Peyer's patch (tissue), 4 donors: ENCODE results near the gene TSPAN14. TPM values are rescaled to one million over a fixed set of nuclear protein-coding genes. Genes with fewer than 3 reads are reported as not detected.
A peak's percentile ranks its signal among the peaks of the same experiment; 100 is the strongest.

Experiments used
- DNase-seq, 3 donors: peaks; one replicate each; pipeline ENCODE4 v3.0.0-alpha.2; 2017 to 2019
- H3K27ac ChIP-seq, 4 donors: fragments of 200-600 bp; sonication (generic); one replicate each; pipeline ENCODE4 v1.5.1; 2016 to 2019
- H3K27me3 ChIP-seq, 2 donors: fragments of 200-600 bp; sonication (generic); one replicate each; pipeline ENCODE4 v1.5.1; 2019
- H3K36me3 ChIP-seq, 3 donors: fragments of 200-600 bp; sonication (generic); one replicate each; pipeline ENCODE4 v1.5.1; 2016 to 2019
- H3K4me1 ChIP-seq, 4 donors: fragments of 200-600 bp; sonication (generic); one replicate each; pipeline ENCODE4 v1.5.1; 2016 to 2019
- H3K4me3 ChIP-seq, 4 donors: fragments of 200-600 bp; sonication (generic); 1 replicate in 3 of 4; 2 replicates in 1 of 4; pipeline ENCODE4 v1.5.1; 2016 to 2019; ENCODE audit warnings: mild to moderate bottlenecking in 1 of 4
- H3K9me3 ChIP-seq, 4 donors: fragments of 200-600 bp; sonication (generic); one replicate each; pipeline ENCODE4 v1.5.1; 2016 to 2019; ENCODE audit warnings: mild to moderate bottlenecking in 1 of 4
- CTCF ChIP-seq, 6 experiments: fragments of 450-650 bp in 4 of 6; fragments of 200-600 bp in 2 of 6; sonication (generic) in 1 of 6; IDR thresholded peaks; one replicate each; pipeline ENCODE4 v1.5.1; 2017 to 2019; ENCODE audit warnings: antibody characterized with exemption in 6 of 6, mild to moderate bottlenecking in 3 of 6, moderate library complexity in 1 of 6
- POLR2A ChIP-seq, 2 donors: fragments of 450-650 bp; IDR thresholded peaks; one replicate each; pipeline ENCODE4 v1.5.1; 2017; ENCODE audit warnings: antibody characterized with exemption in 2 of 2, mild to moderate bottlenecking in 2 of 2, moderate library complexity in 2 of 2
- total RNA-seq, 4 donors: library from RNA; depleted of rRNA; stranded (reverse); fragments of >200 nt; gene quantifications; one replicate each; pipeline ENCODE4 v1.1.0, GENCODE V29; 2016

Gene TSPAN14
- total RNA-seq, 4 donors from 2014 or later: 51.2 to 72.0 (median 68.0) TPM

- Histone ChIP-seq H3K27me3 (no peaks in the 10 kb centered on the region), H3K4me1 (peaks cover 1 to 33% (median 7%) of the 10 kb centered on the region in 4 donors), H3K4me3 (peak overlapping the region; percentile 36 to 100 (median 48)), H3K36me3 (no peaks in the 10 kb centered on the region), H3K27ac (peak overlapping the region; percentile 72 to 99 (median 92)), H3K9me3 (no peaks in the 10 kb centered on the region)
- TF ChIP-seq CTCF (IDR thresholded peaks at IDR 0.05) (no peak), POLR2A (IDR thresholded peaks at IDR 0.05) (no peak)
- DNase-seq: no peak
These were observed 861 bp upstream of the TSPAN14 start for GRCh38 chr10:80453056-80453841.

DNA sequence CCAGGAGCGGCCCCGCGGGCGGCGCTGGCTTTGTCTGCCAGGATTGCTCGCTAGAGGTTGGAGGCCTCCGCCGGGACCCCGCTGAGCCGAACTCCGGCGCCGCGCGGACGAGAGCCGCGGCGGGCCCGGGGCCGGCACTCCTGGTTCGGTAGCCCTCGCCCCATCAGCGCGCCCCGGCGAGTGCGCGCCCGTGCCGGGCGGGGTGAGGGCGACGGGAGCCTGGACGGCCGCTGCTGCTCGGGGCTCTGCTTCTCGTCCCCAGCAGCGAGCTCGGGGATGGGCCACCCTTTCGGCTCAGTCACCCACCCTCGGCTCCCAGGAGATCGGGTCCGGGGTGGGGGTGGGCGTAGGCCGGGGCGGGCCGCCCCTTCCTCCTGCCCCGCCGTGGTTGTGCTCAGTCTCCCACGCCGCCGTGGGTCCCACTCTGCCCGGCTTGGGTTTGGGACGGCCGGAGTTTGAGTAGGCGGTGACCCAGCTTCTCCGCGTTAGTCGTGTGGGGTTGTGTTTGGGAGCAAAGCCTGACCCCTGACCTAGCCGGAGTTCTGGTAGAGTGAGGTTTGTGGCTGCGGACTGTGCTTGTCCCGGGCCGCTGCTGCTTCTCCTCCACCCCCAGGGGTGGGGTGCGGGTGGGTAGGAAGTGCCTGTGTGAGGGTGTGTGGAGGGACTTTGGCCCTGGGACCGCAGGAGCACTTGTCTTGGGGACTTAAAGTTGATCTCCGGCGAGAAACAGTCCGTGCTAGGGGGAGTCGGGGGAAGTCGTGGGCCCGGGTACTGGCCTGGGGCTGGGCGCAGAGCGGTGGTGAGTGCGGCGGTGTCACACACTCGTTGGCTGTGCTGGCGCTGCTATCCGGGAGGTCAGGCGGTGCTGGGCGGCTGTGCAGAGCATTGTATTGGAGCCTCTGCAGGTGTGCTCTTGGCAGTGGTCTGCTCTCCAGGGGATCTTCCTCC, 677 bp downstream of the TSPAN14 start:
- Histone ChIP-seq H3K27ac (peak overlapping the region; percentile 95 to 99 (median 98)), H3K4me3 (peak overlapping the region; percentile 93 to 100 (median 98)), H3K9me3 (no peaks in the 10 kb centered on the region), H3K36me3 (no peaks in the 10 kb centered on the region), H3K4me1 (peaks cover 6 to 47% (median 21%) of the 10 kb centered on the region in 4 donors), H3K27me3 (no peaks in the 10 kb centered on the region)
- no peak for TF ChIP-seq CTCF (IDR thresholded peaks at IDR 0.05)
- peak; percentile 61 to 82 for TF ChIP-seq POLR2A (IDR thresholded peaks at IDR 0.05)
- DNase-seq: peak; percentile 66 to 89 (median 87)

- DNase-seq: peak in 1 of 3 donors; percentile 29
- Histone ChIP-seq H3K4me1 (peaks cover 13 to 56% (median 25%) of the 10 kb centered on the region in 4 donors), H3K4me3 (peak overlapping the region; percentile 93 to 100 (median 98)), H3K27ac (peak overlapping the region; percentile 95 to 99 (median 98)), H3K27me3 (no peaks in the 10 kb centered on the region), H3K9me3 (no peaks in the 10 kb centered on the region), H3K36me3 (no peaks in the 10 kb centered on the region)
- TF ChIP-seq CTCF (IDR thresholded peaks at IDR 0.05): no peak
- TF ChIP-seq POLR2A (IDR thresholded peaks at IDR 0.05): no peak
These were observed 1.6 kb downstream of the TSPAN14 start for GRCh38 chr10:80455461-80456349.

GRCh38 chr10:80457554-80458262, 3.6 kb downstream of the TSPAN14 start:
- TF ChIP-seq CTCF (IDR thresholded peaks at IDR 0.05): peak in 2 of 6 experiments; percentile 13 to 25
- no peak for TF ChIP-seq POLR2A (IDR thresholded peaks at IDR 0.05)
- H3K4me3 ChIP-seq: peak overlapping the region in 2 of 4 donors; percentile 4 to 7
- H3K27ac ChIP-seq: peak overlapping the region in 3 of 4 donors; percentile 13 to 95 (median 81)
- H3K4me1 ChIP-seq: peaks cover 15 to 76% (median 36%) of the 10 kb centered on the region in 4 donors
- no peaks in the 10 kb centered on the region for H3K27me3 ChIP-seq
- no peaks in the 10 kb centered on the region for H3K36me3 ChIP-seq
- peak in 1 of 3 donors; percentile 46 for DNase-seq
- no peaks in the 10 kb centered on the region for H3K9me3 ChIP-seq
